ENCODE measurements around the gene BAHCC1.
A peak's percentile ranks its signal among the peaks of the same experiment; 100 is the strongest.

BAHCC1 gene

DNA sequence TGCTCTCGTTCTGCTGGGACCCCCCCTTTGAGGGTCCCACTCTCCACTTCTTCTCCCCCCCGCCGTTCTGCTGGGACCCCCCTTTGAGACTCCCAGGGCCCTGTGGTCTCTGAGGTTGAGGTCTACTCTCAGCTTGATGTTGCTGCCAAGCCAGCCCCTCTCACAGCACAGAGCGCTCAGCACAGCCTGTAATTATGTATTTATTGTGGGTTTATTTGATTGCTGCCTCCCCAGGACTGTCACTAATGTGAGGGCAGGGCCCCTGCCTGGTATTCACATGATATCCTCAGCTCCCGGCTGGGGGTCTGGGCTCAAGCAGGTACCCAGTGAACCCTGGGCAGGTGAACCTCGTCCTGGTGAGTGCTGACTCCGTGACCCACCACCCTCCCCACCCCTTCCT is 81.9 kb downstream of the BAHCC1 start:
- DNase-seq (ENCODE audit: low read depth) = no peak
- no peak overlapping the region for H3K4me3 ChIP-seq (ENCODE audit: control insufficient read depth, low read depth, low read length)
- TF ChIP-seq, protein P1, sequence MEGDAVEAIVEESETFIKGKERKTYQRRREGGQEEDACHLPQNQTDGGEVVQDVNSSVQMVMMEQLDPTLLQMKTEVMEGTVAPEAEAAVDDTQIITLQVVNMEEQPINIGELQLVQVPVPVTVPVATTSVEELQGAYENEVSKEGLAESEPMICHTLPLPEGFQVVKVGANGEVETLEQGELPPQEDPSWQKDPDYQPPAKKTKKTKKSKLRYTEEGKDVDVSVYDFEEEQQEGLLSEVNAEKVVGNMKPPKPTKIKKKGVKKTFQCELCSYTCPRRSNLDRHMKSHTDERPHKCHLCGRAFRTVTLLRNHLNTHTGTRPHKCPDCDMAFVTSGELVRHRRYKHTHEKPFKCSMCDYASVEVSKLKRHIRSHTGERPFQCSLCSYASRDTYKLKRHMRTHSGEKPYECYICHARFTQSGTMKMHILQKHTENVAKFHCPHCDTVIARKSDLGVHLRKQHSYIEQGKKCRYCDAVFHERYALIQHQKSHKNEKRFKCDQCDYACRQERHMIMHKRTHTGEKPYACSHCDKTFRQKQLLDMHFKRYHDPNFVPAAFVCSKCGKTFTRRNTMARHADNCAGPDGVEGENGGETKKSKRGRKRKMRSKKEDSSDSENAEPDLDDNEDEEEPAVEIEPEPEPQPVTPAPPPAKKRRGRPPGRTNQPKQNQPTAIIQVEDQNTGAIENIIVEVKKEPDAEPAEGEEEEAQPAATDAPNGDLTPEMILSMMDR (conservative IDR thresholded peaks at IDR 0.05; ENCODE audit: control insufficient read depth, insufficient read depth, low read depth, low read length) = no peak

DNA sequence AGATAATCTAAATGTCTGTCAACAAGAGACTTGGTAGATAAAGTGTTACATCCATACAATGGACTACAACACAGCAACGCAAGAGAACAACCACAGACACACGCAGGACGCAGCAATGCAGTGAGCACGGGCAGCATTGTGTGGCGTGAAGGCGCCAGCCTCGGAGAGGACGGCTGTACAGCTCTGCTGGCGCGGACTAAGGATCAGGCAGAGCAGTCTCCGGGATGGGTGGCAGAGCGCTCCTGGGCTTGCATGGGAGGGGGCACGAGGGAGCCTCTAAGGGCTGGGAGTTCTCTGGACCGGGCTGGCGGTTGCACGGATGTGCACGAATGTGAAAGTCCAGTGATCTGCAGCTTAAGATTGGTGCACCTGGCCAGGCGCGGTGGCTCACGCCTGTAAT is 82.9 kb downstream of the BAHCC1 start:
- DNase-seq (ENCODE audit: low read depth) = no peak
- H3K4me3 ChIP-seq (ENCODE audit: control insufficient read depth, low read depth, low read length) = no peak overlapping the region
- TF ChIP-seq, protein P1 (conservative IDR thresholded peaks at IDR 0.05; ENCODE audit: control insufficient read depth, insufficient read depth, low read depth, low read length) = no peak

DNA sequence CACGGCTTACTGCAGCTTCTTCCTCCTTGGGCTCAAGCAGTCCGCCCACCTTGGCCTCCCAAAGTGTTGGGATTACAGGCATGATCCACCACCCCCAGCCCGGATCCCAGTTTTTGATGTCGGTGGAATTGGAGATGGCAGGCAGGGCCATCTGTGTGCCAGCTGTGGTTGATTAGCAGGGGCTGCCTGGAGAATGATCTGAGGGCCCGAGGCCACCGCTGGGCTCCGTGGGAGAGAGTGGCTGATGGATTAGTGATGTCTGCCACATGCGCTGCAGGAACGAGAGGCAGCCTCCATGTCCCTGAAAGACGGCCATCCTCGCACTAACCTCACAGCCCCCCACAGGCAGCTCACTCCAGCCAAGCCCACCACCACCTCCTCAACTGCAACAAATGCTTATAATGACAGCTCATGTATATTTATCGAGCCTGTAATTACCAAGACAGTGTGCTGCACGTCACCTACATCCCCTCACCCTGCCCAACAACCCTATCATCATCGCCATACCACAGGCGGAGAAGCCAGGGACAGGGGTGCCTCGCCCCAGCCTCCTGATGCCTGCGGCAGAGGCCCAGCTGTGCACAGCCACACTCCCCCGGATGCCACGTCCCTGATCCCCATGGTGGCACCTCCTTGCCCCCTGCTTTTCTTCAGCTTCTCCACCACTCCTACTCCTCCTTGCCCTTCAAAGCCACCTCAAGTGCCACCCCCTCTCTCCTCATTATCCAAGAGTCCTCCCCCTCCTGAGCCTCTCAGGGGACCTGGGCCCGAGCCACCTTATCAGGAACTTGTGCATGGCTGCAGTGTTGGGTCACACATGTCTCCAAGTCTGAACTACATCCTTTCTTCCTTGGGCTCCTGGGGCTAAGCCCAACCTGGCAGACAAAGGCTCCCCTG is 84.2 kb downstream of the BAHCC1 start:
- no peak for DNase-seq (ENCODE audit: low read depth)

DNA sequence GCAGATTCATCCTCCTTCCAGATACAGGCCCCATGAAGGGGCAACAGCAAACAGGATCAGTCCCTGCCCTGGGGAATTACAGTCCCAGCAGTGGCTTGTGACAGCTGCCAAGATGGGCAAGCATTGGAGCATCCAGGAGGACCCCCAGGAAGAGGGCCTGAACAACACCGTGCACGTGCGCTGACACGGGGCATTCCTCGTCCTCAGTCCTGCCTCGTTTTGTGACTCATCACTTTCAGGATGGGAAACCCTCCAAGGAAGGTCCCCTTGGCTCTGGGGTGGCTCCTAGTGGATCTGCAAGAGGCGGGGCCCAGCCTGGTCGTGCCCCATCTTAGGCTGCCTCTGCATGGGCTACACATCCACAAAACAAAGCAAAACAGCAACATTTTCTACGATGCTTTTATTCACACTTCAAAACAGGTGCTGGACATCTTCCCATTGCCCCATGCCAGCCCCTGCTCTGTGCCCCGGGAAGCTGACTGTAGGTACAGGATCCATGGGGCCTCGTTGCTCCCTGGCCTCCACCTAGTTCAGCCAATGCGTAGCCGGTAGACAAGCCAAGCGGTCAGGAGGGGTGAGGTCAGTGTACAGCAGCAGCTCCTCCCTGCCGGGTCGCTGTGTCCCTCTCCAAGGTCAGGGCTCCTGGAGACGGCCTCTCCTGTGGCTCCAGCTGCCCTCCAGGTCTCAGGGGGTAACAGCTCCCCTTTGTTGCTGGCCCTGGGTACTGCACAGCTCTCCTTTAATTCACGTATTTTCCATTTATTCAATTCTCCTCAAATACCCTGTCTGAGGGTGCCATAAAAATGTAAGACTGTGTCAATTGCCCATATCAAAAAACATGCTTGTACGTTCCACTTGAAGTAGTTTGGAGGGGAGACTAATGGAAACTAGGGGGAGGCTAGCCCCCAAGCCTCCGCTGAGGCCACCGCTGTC is 85.1 kb downstream of the BAHCC1 start:
- TF ChIP-seq, protein P1 (conservative IDR thresholded peaks at IDR 0.05; ENCODE audit: control insufficient read depth, insufficient read depth, low read depth, low read length) = peak; percentile 11
- H3K4me3 ChIP-seq (ENCODE audit: control insufficient read depth, low read depth, low read length) = no peak overlapping the region
- DNase-seq (ENCODE audit: low read depth) = peak; percentile 86

More for the DNA sequence above, 84.2 kb downstream of the BAHCC1 start:
- TF ChIP-seq, protein P1 (conservative IDR thresholded peaks at IDR 0.05; ENCODE audit: control insufficient read depth, insufficient read depth, low read depth, low read length) = no peak
- H3K4me3 ChIP-seq (ENCODE audit: control insufficient read depth, low read depth, low read length) = no peak overlapping the region

DNA sequence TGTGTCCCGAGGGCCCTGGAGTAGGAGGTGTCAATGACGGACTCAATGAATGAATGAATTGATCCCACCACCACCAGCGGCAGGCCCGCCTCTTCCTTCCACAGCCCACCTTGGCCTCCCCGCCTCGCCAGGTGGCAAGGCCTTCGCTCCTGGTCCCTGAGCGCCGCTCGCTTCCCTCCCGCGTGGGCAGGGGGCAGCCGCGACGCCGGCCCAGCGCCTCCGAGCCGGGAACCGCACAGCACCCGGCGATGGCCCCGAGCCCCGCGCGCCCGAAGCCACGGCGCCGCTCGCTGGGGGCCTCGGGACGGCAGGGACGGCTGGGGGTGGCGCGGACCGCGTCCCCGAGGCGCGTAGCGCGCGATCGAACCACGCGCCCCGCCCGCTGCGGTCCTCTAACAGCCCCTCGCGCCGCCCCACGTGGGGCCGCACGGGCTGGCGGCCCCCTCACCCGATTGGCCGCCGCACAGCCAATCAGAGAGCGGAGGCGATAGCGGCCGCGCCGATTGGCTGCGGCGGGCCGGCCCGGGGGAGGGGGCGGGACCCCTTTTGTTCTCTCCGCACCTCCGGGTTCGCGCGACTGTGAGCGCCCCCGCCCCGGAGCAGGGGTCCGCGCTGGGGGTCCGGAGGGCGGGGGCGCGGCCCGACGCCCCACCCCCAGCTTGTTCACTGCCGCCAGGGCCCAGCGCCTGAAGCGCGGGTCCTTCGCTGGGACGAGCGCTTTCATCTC is 86.0 kb downstream of the BAHCC1 start:
- TF ChIP-seq, protein P1 (conservative IDR thresholded peaks at IDR 0.05; ENCODE audit: control insufficient read depth, insufficient read depth, low read depth, low read length) = no peak
- no peak overlapping the region for H3K4me3 ChIP-seq (ENCODE audit: control insufficient read depth, low read depth, low read length)
- peak; percentile 33 for DNase-seq (ENCODE audit: low read depth)

All from fibroblast of mammary gland (primary cell).